Smooth muscle cell (in vitro differentiated cells): ENCODE data around the gene FAM171A2. TPM values are rescaled to one million over a fixed set of nuclear protein-coding genes. Genes with fewer than 3 reads are reported as not detected.

ENCODE experiments used
- DNase-seq: peaks from one replicate; lab custom pipeline; 2025; ENCODE audit not compliant: unreplicated experiment; lab: John Stamatoyannopoulos, UW
- H2AFZ ChIP-seq: fragments of 200-600 bp; sonication (generic); 2 replicates; pipeline ENCODE4 v1.6.0; 2016; ENCODE audit warnings: antibody characterized with exemption, low read depth, mild to moderate bottlenecking
- H3F3A ChIP-seq: fragments of 200-600 bp; sonication (generic); 2 replicates; pipeline ENCODE4 v1.6.0; 2017; ENCODE audit warnings: antibody characterized with exemption, low read depth
- H3K27ac ChIP-seq: fragments of 200-600 bp; sonication (generic); 2 replicates; pipeline ENCODE4 v1.5.1; 2016; ENCODE audit warnings: low read depth, mild to moderate bottlenecking
- H3K27me3 ChIP-seq: fragments of 200-600 bp; sonication (generic); 2 replicates; pipeline ENCODE4 v1.6.1; 2016; ENCODE audit warnings: low read depth, mild to moderate bottlenecking
- H3K36me3 ChIP-seq: fragments of 200-600 bp; sonication (generic); 2 replicates; pipeline ENCODE4 v1.5.1; 2016; ENCODE audit warnings: low read depth
- H3K4me1 ChIP-seq: fragments of 200-600 bp; sonication (generic); 2 replicates; pipeline ENCODE4 v1.5.1; 2016; ENCODE audit warnings: low read depth
- H3K4me2 ChIP-seq: fragments of 200-600 bp; sonication (generic); 2 replicates; pipeline ENCODE4 v1.6.0; 2016; ENCODE audit warnings: mild to moderate bottlenecking
- H3K4me3 ChIP-seq: fragments of 200-600 bp; sonication (generic); 2 replicates; pipeline ENCODE4 v1.5.1; 2016; ENCODE audit warnings: mild to moderate bottlenecking
- H3K79me2 ChIP-seq: fragments of 200-600 bp; sonication (generic); 2 replicates; pipeline ENCODE4 v1.6.0; 2016; ENCODE audit warnings: low read depth, mild to moderate bottlenecking
- H3K9ac ChIP-seq: fragments of 200-600 bp; sonication (generic); 2 replicates; pipeline ENCODE4 v1.6.0; 2016; ENCODE audit warnings: low read depth
- H3K9me3 ChIP-seq: fragments of 200-600 bp; sonication (generic); replicated peaks from 2 replicates; pipeline ENCODE4 v1.5.1; 2016; ENCODE audit warnings: low read depth
- H4K20me1 ChIP-seq: fragments of 200-600 bp; sonication (generic); 2 replicates; pipeline ENCODE4 v1.6.0; 2016; ENCODE audit warnings: low read depth
- WGBS: methylation state at CpG from one replicate; pipeline ENCODE4 v1.1.7; 2016; ENCODE audit warnings: low lambda C conversion rate; 5-methylcytosine and 5-hydroxymethylcytosine counted together
- polyA plus RNA-seq: library from polyadenylated mRNA; unstranded; fragments of >200 nt; fragmentation: Nextera tagmentation; extraction: Ambion mirVana; gene quantifications from 2 replicates; pipeline ENCODE4 v1.2.1, GENCODE V29; 2016
- total RNA-seq: library from RNA; depleted of rRNA; stranded (reverse); fragments of >200 nt; gene quantifications from 2 replicates; pipeline ENCODE4 v1.2.3, GENCODE V29; 2014
- TF ChIP-seq, protein P1 (sequence below): fragments of 200-600 bp; sonication (generic); IDR thresholded peaks from 2 replicates; pipeline ENCODE4 v1.5.1; 2017; ENCODE audit warnings: borderline replicate concordance, mild to moderate bottlenecking, antibody characterized with exemption; ENCODE audit not compliant: insufficient read depth, poor library complexity, severe bottlenecking

The FAM171A2 gene
- total and polyA plus RNA-seq, 2 experiments from 2014 or later, result 28.4 to 31.5 TPM

DNA sequence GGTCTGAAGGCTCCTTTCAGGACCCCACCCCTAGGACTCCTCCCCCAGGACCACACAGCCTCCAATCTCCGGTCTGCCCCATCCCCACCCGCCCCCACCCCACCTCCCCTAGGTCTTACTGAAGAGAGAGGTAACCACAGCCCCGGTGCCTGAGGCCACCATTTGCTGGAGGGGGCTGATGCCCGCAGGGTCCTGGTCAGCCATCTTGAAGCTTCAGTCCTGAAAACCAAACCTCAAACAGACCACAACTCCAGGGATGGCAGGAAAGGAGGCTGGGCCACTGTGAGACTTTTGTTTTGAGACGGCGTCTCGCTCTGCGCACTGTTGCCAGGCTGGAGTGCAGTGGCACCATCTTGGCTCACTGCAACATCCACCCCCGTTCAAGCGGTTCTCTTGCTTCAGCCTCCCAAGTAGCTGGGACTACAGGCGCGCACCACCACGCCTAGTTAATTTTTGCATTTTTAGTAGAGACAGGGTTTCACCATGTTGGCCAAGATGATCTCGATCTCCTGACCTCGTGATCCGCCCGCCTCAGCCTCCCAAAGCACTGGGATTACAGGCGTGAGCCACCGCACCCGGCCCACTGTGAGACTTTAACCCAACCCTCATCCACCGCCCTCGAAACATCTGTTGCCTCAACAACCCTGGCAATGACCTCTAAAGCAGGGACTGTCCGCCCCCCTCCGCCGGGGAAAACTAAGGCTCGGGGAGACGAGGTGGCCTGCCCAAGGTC is 40.1 kb downstream of the FAM171A2 start:
- peak overlapping the region; percentile 82 for H3K4me3 ChIP-seq
- TF ChIP-seq, protein P1, sequence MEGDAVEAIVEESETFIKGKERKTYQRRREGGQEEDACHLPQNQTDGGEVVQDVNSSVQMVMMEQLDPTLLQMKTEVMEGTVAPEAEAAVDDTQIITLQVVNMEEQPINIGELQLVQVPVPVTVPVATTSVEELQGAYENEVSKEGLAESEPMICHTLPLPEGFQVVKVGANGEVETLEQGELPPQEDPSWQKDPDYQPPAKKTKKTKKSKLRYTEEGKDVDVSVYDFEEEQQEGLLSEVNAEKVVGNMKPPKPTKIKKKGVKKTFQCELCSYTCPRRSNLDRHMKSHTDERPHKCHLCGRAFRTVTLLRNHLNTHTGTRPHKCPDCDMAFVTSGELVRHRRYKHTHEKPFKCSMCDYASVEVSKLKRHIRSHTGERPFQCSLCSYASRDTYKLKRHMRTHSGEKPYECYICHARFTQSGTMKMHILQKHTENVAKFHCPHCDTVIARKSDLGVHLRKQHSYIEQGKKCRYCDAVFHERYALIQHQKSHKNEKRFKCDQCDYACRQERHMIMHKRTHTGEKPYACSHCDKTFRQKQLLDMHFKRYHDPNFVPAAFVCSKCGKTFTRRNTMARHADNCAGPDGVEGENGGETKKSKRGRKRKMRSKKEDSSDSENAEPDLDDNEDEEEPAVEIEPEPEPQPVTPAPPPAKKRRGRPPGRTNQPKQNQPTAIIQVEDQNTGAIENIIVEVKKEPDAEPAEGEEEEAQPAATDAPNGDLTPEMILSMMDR, result no peak
- peak overlapping the region; percentile 81 for H3K9ac ChIP-seq
- peaks cover 3% of the 10 kb centered on the region for H3F3A ChIP-seq
- peaks cover 12% of the 10 kb centered on the region for H3K4me1 ChIP-seq
- no peak for DNase-seq
- H3K36me3 ChIP-seq, result no peaks in the 10 kb centered on the region
- H2AFZ ChIP-seq, result peak overlapping the region; percentile 72
- H3K9me3 ChIP-seq, result no peaks in the 10 kb centered on the region
- peak overlapping the region; percentile 98 for H3K4me2 ChIP-seq
- H4K20me1 ChIP-seq, result peaks cover 6% of the 10 kb centered on the region
- peaks cover 16% of the 10 kb centered on the region for H3K79me2 ChIP-seq
- WGBS, result 62% methylated on average over 27 of the region's 27 CpGs
- no peaks in the 10 kb centered on the region for H3K27me3 ChIP-seq
- H3K27ac ChIP-seq, result no peak overlapping the region

DNA sequence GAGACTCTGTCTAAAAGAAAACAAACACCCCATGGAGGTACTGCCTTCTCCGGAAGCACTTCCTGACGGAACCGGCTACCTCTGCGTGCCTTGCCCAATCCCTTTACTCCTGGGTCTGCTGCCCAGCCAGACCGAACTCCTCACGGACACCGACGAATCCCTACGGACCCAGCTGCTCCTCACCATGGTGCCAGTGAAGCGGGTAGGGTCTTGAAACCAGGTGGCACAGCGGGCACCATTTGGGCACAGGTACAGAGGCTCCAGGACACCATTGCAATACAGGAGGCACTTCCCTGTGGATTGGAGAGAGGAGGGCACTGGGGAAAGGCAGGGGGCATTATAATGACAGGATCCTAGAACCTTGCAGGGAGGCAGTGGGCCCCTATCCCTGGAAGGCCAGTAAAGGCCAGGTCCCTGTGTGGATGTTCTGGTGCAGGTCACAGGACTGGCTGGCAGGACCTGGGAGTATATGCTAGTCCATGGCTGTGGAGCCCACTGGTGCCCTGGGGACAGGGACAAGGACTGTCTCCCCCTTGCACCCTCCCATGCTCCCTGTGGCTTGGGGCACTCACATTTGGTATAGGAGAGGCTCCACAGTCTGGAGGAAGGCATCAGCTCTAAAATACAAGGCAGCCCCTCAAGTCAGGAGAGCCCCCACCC is 41.3 kb downstream of the FAM171A2 start:
- H3K4me1 ChIP-seq, result peaks cover 12% of the 10 kb centered on the region
- H3K27ac ChIP-seq, result no peak overlapping the region
- no peak overlapping the region for H3K4me3 ChIP-seq
- peaks cover 3% of the 10 kb centered on the region for H3F3A ChIP-seq
- H3K4me2 ChIP-seq, result no peak overlapping the region
- H3K27me3 ChIP-seq, result peaks cover 6% of the 10 kb centered on the region
- H3K9me3 ChIP-seq, result no peaks in the 10 kb centered on the region
- no peak for DNase-seq
- 98% methylated on average over 11 of the region's 11 CpGs for WGBS
- H3K36me3 ChIP-seq, result no peaks in the 10 kb centered on the region
- H2AFZ ChIP-seq, result no peak overlapping the region
- TF ChIP-seq, protein P1, result no peak
- peaks cover 6% of the 10 kb centered on the region for H4K20me1 ChIP-seq
- H3K9ac ChIP-seq, result no peak overlapping the region
- peaks cover 16% of the 10 kb centered on the region for H3K79me2 ChIP-seq

DNA sequence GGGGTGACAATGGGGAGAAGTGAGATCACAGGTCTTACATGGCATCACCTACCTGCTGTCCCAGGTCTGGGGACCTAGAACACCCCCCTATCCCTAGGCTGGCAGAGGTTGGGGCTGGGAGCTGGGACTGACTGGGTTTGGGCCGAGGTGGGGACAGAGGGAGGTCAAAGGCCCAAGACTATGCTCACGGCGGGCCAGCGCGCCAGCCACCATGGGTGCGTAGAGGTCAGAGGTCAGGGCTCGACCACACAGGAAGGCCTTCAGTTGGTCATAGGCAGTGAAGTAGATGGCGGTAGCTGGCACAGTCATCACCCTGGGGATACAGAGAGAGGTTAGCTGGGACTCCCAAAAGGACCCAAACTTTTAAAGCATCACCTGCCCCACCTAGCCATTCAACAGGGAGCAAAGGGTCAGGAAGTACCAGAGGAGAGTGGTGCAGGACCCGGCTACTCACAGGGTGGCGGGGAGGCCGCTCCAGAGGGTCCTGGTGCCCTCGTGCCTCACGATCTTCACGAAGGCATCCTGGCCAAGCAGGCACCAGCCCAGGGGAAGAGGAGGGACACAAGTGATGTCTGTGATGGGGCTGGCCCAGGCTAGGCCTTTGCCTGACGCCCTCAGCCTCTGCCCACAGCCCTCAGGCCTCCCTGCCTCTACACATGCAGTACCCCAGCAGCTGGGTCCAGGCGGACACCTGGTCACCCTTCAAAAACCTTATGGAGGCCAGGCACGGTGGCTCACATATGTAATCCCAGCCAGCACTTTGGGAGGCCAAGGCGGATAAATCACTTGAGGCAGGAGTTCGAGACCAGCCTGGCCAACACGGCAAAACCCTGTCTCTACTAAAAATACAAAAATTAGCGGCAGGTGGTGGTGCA is 42.2 kb downstream of the FAM171A2 start:
- TF ChIP-seq, protein P1, result no peak
- peaks cover 6% of the 10 kb centered on the region for H4K20me1 ChIP-seq
- no peak overlapping the region for H3K27ac ChIP-seq
- peaks cover 9% of the 10 kb centered on the region for H3K4me1 ChIP-seq
- no peaks in the 10 kb centered on the region for H3K9me3 ChIP-seq
- H3K4me2 ChIP-seq, result no peak overlapping the region
- no peak overlapping the region for H3K9ac ChIP-seq
- WGBS, result 96% methylated on average over 21 of the region's 21 CpGs
- H3F3A ChIP-seq, result peaks cover 3% of the 10 kb centered on the region
- no peak overlapping the region for H3K4me3 ChIP-seq
- no peaks in the 10 kb centered on the region for H3K36me3 ChIP-seq
- H2AFZ ChIP-seq, result no peak overlapping the region
- DNase-seq, result no peak
- H3K79me2 ChIP-seq, result peaks cover 16% of the 10 kb centered on the region
- peaks cover 15% of the 10 kb centered on the region for H3K27me3 ChIP-seq
